SK-N-SH treated with all-trans-retinoic acid at 6 μM for 48 hours (cell line): Measurements from ENCODE around the gene CLMN.

Experiments
- ATAC-seq: fragments of 200-7000 bp; cut with Tn5 transposase; 3 replicates; pipeline ENCODE4 v1.9.1; 2020; ENCODE audit warnings: mild to moderate bottlenecking, moderate library complexity
- BACH2 ChIP-seq: fragments of 250-450 bp; sonication (Bioruptor Pico); IDR thresholded peaks from 2 replicates; pipeline ENCODE4 v1.9.0; 2021; ENCODE audit warnings: mild to moderate bottlenecking, borderline replicate concordance
- CSDC2 ChIP-seq: fragments of 250-450 bp; sonication (Bioruptor Pico); IDR thresholded peaks from 2 replicates; pipeline ENCODE4 v1.5.0; 2020; ENCODE audit warnings: mild to moderate bottlenecking, moderate library complexity
- ESRRG ChIP-seq: fragments of 250-450 bp; sonication (Bioruptor Pico); IDR thresholded peaks from 2 replicates; pipeline ENCODE4 v1.6.1; 2021; ENCODE audit warnings: mild to moderate bottlenecking
- GLIS3 ChIP-seq: fragments of 250-450 bp; sonication (Bioruptor Pico); IDR thresholded peaks from 2 replicates; pipeline ENCODE4 v1.5.0; 2020; ENCODE audit warnings: mild to moderate bottlenecking, moderate library complexity
- ISL1 ChIP-seq: fragments of 250-450 bp; sonication (Bioruptor Pico); IDR thresholded peaks from 2 replicates; pipeline ENCODE4 v2.1.2; 2022; ENCODE audit warnings: mild to moderate bottlenecking, moderate library complexity
- OSR1 ChIP-seq: fragments of 250-450 bp; sonication (Bioruptor Pico); IDR thresholded peaks from 2 replicates; pipeline ENCODE4 v1.8.0; 2022; ENCODE audit warnings: moderate library complexity, mild to moderate bottlenecking, inconsistent platforms
- PPARA ChIP-seq: fragments of 250-450 bp; sonication (Bioruptor Pico); IDR thresholded peaks from 2 replicates; pipeline ENCODE4 v1.5.0; 2020; ENCODE audit warnings: mild to moderate bottlenecking, borderline replicate concordance
- RARB ChIP-seq: fragments of 250-450 bp; sonication (Bioruptor Pico); IDR thresholded peaks from 2 replicates; pipeline ENCODE4 v1.8.0; 2021; ENCODE audit warnings: mild to moderate bottlenecking, moderate library complexity
- SNAI2 ChIP-seq: fragments of 250-450 bp; sonication (Bioruptor Pico); IDR thresholded peaks from 2 replicates; pipeline ENCODE4 v1.5.0; 2020; ENCODE audit warnings: mild to moderate bottlenecking, moderate library complexity
- TCF4 ChIP-seq: fragments of 250-450 bp; sonication (Bioruptor Pico); IDR thresholded peaks from 2 replicates; pipeline ENCODE4 v1.8.0; 2021; ENCODE audit warnings: mild to moderate bottlenecking, moderate library complexity, borderline replicate concordance
- TOX ChIP-seq: fragments of 250-450 bp; sonication (Bioruptor Pico); IDR thresholded peaks from 2 replicates; pipeline ENCODE4 v1.8.0; 2021; ENCODE audit warnings: mild to moderate bottlenecking, moderate library complexity, borderline replicate concordance
- ZC3H10 ChIP-seq: fragments of 250-450 bp; sonication (Bioruptor Pico); IDR thresholded peaks from 2 replicates; pipeline ENCODE4 v1.5.1; 2021; ENCODE audit warnings: mild to moderate bottlenecking, moderate library complexity
- ZFP3 ChIP-seq: fragments of 250-450 bp; sonication (Bioruptor Pico); IDR thresholded peaks from 2 replicates; pipeline ENCODE4 v1.5.0; 2020; ENCODE audit warnings: mild to moderate bottlenecking, moderate library complexity
- ZFP30 ChIP-seq: fragments of 450-650 bp; formaldehyde crosslinking; IDR thresholded peaks from 2 replicates; pipeline ENCODE4 v1.5.0; 2022; ENCODE audit warnings: mild to moderate bottlenecking, moderate library complexity
- ZNF565 ChIP-seq: fragments of 450-650 bp; formaldehyde crosslinking; conservative IDR thresholded peaks from 2 replicates; pipeline ENCODE4 v1.5.0; 2020; ENCODE audit warnings: low read depth, mild to moderate bottlenecking, moderate library complexity
- ZNF70 ChIP-seq: fragments of 450-650 bp; formaldehyde crosslinking; IDR thresholded peaks from 2 replicates; pipeline ENCODE4 v1.5.0; 2020; ENCODE audit warnings: mild to moderate bottlenecking, moderate library complexity
- ZNF8 ChIP-seq: fragments of 450-650 bp; formaldehyde crosslinking; IDR thresholded peaks from 2 replicates; pipeline ENCODE4 v1.5.0; 2020; ENCODE audit warnings: mild to moderate bottlenecking, moderate library complexity
- TF ChIP-seq, protein P1 (sequence below): fragments of 250-450 bp; sonication (Bioruptor Pico); IDR thresholded peaks from 2 replicates; pipeline ENCODE4 v1.8.0; 2021; ENCODE audit warnings: low read depth, mild to moderate bottlenecking, moderate library complexity, borderline replicate concordance
- TF ChIP-seq, protein P2 (sequence below): fragments of 250-450 bp; sonication (Bioruptor Pico); IDR thresholded peaks from 2 replicates; pipeline ENCODE4 v1.5.0; 2020; ENCODE audit warnings: mild to moderate bottlenecking, moderate library complexity
- TF ChIP-seq, protein P3 (sequence below): fragments of 250-450 bp; sonication (Bioruptor Pico); IDR thresholded peaks from 2 replicates; pipeline ENCODE4 v1.5.1; 2020; ENCODE audit warnings: low read depth, mild to moderate bottlenecking, moderate library complexity
- TF ChIP-seq, protein P4 (sequence below): fragments of 250-450 bp; sonication (Bioruptor Pico); IDR thresholded peaks from 2 replicates; pipeline ENCODE4 v1.5.1; 2021; ENCODE audit warnings: mild to moderate bottlenecking, moderate library complexity

The CLMN gene

DNA sequence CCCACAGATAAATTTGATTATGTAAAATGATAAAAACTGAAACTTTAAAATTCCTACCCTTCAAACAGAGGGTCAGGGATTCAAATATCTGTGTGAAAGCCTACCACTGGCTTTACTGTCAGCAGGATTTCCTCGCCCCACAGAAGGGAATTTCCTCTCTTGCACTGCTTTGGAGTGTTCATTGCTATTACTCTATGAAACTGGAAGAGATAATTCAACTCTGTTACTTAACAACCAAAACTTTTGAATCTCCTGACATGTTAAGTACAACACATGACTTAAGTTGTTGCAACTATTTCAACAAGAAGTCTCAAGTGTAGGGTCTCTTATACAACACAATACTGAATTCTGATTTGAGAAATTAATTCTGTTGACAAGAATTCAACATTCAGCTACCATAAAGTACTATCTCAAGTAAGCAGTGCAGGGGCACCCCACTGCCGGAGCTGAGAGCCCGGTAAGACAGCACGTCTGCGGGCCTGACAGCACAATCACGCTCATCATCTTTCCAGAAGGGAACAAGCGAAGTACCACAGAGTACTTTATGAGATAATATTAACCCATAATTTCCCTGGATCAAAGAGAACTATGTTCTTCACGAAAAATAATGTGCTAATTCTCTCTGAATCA, 185.3 kb downstream of the CLMN start:
- no peak for ATAC-seq

DNA sequence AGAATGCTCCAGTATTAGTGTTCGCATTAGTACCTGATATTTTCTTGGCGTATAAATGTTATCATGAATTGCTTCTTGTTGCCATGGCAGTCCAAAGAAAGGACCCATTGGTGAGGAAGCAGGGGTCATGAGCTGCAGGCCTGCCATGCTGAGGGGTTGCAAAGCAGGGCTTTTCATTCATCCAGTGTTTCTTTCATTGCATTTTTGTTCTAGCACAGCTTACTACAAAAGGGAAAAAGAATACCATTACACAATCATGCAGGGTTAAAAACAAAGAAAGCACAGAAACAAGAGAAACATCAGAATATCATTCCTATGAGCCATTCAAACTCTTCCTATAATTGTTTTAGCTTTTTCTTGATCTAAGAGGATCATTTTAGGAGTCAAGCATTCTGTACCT, 186.4 kb downstream of the CLMN start:
- ATAC-seq = no peak
- TF ChIP-seq, protein P1, sequence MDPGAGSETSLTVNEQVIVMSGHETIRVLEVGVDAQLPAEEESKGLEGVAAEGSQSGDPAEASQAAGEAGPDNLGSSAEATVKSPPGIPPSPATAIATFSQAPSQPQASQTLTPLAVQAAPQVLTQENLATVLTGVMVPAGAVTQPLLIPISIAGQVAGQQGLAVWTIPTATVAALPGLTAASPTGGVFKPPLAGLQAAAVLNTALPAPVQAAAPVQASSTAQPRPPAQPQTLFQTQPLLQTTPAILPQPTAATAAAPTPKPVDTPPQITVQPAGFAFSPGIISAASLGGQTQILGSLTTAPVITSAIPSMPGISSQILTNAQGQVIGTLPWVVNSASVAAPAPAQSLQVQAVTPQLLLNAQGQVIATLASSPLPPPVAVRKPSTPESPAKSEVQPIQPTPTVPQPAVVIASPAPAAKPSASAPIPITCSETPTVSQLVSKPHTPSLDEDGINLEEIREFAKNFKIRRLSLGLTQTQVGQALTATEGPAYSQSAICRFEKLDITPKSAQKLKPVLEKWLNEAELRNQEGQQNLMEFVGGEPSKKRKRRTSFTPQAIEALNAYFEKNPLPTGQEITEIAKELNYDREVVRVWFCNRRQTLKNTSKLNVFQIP (CRISPR knock-in tag) = no peak
- TF ChIP-seq TCF4 (CRISPR knock-in tag) (no peak), ZFP30 (CRISPR knock-in tag) (no peak), OSR1 (CRISPR knock-in tag) (no peak), TOX (CRISPR knock-in tag) (no peak), RARB (CRISPR knock-in tag) (no peak), ZNF8 (no peak), PPARA (no peak), ISL1 (CRISPR knock-in tag) (no peak), GLIS3 (CRISPR knock-in tag) (no peak), CSDC2 (CRISPR knock-in tag) (no peak)
- TF ChIP-seq, protein P2, sequence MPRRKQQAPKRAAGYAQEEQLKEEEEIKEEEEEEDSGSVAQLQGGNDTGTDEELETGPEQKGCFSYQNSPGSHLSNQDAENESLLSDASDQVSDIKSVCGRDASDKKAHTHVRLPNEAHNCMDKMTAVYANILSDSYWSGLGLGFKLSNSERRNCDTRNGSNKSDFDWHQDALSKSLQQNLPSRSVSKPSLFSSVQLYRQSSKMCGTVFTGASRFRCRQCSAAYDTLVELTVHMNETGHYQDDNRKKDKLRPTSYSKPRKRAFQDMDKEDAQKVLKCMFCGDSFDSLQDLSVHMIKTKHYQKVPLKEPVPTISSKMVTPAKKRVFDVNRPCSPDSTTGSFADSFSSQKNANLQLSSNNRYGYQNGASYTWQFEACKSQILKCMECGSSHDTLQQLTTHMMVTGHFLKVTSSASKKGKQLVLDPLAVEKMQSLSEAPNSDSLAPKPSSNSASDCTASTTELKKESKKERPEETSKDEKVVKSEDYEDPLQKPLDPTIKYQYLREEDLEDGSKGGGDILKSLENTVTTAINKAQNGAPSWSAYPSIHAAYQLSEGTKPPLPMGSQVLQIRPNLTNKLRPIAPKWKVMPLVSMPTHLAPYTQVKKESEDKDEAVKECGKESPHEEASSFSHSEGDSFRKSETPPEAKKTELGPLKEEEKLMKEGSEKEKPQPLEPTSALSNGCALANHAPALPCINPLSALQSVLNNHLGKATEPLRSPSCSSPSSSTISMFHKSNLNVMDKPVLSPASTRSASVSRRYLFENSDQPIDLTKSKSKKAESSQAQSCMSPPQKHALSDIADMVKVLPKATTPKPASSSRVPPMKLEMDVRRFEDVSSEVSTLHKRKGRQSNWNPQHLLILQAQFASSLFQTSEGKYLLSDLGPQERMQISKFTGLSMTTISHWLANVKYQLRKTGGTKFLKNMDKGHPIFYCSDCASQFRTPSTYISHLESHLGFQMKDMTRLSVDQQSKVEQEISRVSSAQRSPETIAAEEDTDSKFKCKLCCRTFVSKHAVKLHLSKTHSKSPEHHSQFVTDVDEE (CRISPR knock-in tag) = no peak
- TF ChIP-seq, protein P3, sequence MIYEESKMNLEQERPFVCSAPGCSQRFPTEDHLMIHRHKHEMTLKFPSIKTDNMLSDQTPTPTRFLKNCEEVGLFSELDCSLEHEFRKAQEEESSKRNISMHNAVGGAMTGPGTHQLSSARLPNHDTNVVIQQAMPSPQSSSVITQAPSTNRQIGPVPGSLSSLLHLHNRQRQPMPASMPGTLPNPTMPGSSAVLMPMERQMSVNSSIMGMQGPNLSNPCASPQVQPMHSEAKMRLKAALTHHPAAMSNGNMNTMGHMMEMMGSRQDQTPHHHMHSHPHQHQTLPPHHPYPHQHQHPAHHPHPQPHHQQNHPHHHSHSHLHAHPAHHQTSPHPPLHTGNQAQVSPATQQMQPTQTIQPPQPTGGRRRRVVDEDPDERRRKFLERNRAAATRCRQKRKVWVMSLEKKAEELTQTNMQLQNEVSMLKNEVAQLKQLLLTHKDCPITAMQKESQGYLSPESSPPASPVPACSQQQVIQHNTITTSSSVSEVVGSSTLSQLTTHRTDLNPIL (CRISPR knock-in tag) = no peak
- TF ChIP-seq, protein P4, sequence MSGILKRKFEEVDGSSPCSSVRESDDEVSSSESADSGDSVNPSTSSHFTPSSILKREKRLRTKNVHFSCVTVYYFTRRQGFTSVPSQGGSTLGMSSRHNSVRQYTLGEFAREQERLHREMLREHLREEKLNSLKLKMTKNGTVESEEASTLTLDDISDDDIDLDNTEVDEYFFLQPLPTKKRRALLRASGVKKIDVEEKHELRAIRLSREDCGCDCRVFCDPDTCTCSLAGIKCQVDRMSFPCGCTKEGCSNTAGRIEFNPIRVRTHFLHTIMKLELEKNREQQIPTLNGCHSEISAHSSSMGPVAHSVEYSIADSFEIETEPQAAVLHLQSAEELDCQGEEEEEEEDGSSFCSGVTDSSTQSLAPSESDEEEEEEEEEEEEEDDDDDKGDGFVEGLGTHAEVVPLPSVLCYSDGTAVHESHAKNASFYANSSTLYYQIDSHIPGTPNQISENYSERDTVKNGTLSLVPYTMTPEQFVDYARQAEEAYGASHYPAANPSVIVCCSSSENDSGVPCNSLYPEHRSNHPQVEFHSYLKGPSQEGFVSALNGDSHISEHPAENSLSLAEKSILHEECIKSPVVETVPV = no peak

More for the DNA sequence above, 185.3 kb downstream of the CLMN start:
- TF ChIP-seq, protein P3 (CRISPR knock-in tag) = no peak
- TF ChIP-seq BACH2 (no peak), SNAI2 (CRISPR knock-in tag) (no peak), ZFP3 (CRISPR knock-in tag) (no peak), ZNF70 (no peak), TCF4 (CRISPR knock-in tag) (no peak), ESRRG (CRISPR knock-in tag) (no peak), PPARA (no peak), ZNF565 (CRISPR knock-in tag) (no peak), RARB (CRISPR knock-in tag) (no peak), ZC3H10 (no peak)
- TF ChIP-seq, protein P2 (CRISPR knock-in tag) = no peak
- TF ChIP-seq, protein P1 (CRISPR knock-in tag) = no peak
